ENCODE measurements around the gene CALU.

CALU gene

DNA sequence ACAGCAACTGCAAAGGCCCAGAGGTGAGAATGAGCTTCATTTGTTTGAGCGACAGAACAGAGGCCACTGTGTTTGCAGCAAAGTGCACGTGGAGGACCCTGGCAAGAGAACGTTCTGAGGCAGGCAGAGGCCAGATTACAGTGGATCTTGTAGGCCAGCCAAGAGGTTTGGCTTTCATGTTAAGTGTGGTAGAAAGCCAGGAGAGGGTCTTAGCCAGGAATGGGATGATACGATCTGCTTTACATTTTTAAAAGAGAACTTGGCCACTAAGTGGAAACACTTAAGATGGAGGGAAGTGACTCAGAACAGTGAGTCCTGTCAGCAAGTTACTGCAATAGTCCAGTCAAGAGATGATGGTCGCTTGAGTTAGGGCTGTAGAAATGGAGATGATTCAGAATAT is 57.2 kb downstream of the CALU start:
- Histone ChIP-seq H3K9ac (ENCODE audit: low read length) (no peak overlapping the region), H3K27ac (ENCODE audit: low read depth, low read length) (no peak overlapping the region), H3K27me3 (ENCODE audit: control insufficient read depth, insufficient read depth, low read length) (peaks cover 4% of the 10 kb centered on the region), H3K4me1 (ENCODE audit: control insufficient read depth, insufficient read depth, low read length) (peaks cover 11% of the 10 kb centered on the region), H3K4me3 (ENCODE audit: low read length) (no peak overlapping the region), H3K36me3 (ENCODE audit: control insufficient read depth, insufficient read depth, low read length) (peaks cover 5% of the 10 kb centered on the region)

DNA sequence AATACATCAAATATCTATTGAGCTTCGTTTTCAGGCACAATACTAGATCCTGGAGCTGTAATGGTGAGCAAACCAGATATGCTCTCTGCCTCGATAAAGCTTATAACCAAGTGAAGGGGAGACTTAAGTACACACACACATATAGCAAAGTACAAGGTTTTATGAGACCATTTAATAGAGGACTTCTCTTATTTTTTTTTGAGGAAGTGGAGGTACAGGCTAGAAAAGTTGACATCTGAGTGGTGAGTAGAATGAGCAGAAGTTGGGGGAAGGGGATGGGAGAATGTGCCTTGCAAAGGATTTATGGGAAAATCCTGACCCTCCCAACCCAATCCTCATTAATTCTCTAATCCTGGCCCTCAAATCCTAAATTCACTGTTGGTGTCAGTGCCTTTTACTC is 60.3 kb downstream of the CALU start:
- Histone ChIP-seq H3K4me3 (ENCODE audit: low read length) (no peak overlapping the region), H3K36me3 (ENCODE audit: control insufficient read depth, insufficient read depth, low read length) (peaks cover 5% of the 10 kb centered on the region), H3K9ac (ENCODE audit: low read length) (no peak overlapping the region), H3K27ac (ENCODE audit: low read depth, low read length) (no peak overlapping the region), H3K4me1 (ENCODE audit: control insufficient read depth, insufficient read depth, low read length) (no peaks in the 10 kb centered on the region), H3K27me3 (ENCODE audit: control insufficient read depth, insufficient read depth, low read length) (no peaks in the 10 kb centered on the region)

DNA sequence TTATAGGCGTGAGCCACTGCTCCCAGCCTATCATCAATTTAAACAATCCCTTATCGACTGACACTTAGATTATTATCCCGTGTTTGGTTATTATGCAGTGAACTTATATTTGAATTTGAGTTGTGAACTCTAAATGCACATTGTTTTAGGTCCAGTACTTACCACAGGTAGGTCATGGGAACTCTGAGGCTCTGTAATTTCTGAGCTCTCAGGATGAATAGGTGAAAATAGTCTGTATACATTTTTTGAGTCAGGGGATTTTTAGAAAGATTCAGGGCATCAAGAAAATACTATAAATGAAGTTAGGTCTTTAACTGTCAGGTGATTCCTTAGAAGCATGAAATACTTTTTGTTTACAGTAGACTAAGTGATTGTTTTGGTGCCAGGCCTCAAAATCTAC is 61.4 kb downstream of the CALU start:
- Histone ChIP-seq H3K4me1 (ENCODE audit: control insufficient read depth, insufficient read depth, low read length) (no peaks in the 10 kb centered on the region), H3K36me3 (ENCODE audit: control insufficient read depth, insufficient read depth, low read length) (peaks cover 9% of the 10 kb centered on the region), H3K9ac (ENCODE audit: low read length) (no peak overlapping the region), H3K27ac (ENCODE audit: low read depth, low read length) (no peak overlapping the region), H3K4me3 (ENCODE audit: low read length) (no peak overlapping the region), H3K27me3 (ENCODE audit: control insufficient read depth, insufficient read depth, low read length) (no peaks in the 10 kb centered on the region)

DNA sequence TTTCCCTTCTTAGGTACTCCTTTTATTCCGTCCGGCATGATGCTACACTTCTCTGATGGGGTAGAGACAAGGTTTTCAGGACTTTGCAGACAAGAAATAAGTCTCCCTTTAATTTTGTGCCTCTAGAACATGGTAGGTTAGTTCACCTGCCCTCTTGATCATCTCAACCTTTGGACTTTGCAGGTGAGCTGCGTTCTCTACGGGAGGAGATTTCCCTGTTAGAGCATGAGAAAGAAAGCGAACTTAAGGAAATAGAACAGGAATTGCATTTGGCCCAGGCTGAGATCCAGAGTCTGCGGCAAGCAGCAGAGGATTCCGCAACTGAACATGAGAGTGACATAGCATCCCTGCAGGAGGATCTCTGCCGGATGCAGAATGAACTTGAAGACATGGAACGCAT is 61.8 kb downstream of the CALU start:
- Histone ChIP-seq H3K9ac (ENCODE audit: low read length) (no peak overlapping the region), H3K4me3 (ENCODE audit: low read length) (no peak overlapping the region), H3K27me3 (ENCODE audit: control insufficient read depth, insufficient read depth, low read length) (no peaks in the 10 kb centered on the region), H3K27ac (ENCODE audit: low read depth, low read length) (no peak overlapping the region), H3K36me3 (ENCODE audit: control insufficient read depth, insufficient read depth, low read length) (peaks cover 14% of the 10 kb centered on the region), H3K4me1 (ENCODE audit: control insufficient read depth, insufficient read depth, low read length) (no peaks in the 10 kb centered on the region)

DNA sequence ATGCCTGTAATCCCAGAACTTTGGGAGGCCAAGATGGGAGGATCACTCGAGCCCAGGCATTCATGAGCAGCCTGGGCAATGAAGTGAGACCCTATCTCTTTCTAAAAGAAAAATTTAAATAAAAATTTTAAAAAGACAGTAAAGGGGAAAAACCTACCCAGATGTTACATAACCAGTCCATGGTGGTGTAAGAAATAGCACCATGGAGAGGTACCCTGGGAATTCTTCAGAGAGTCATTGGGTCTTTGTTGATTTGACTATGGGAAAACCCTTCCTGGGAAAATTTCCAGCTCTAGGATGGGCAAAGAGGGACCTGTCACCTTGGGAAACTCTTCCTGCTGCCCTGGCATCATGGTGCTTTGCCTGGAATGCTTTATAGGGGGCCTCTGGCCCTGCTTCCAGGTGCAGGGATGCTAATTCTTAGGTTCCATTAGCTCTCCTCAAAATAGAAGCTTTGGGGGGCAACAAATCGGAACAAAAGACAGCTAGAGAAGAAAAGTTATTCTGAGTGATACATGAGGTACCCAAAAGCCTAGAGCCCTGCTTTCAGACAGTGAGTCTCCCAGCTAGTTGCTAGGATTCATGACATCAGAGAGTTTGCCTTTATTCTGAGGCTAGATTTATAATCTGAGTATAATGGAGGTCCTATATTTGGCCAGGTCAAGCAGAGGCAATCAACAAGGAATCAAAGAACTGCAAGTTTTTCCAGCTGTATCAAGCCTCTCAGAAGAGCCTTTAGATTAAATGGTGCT is 62.7 kb downstream of the CALU start:
- H3K27me3 ChIP-seq (ENCODE audit: control insufficient read depth, insufficient read depth, low read length): no peaks in the 10 kb centered on the region
- peaks cover 19% of the 10 kb centered on the region for H3K36me3 ChIP-seq (ENCODE audit: control insufficient read depth, insufficient read depth, low read length)
- H3K9ac ChIP-seq (ENCODE audit: low read length): no peak overlapping the region
- H3K4me3 ChIP-seq (ENCODE audit: low read length): no peak overlapping the region
- no peak overlapping the region for H3K27ac ChIP-seq (ENCODE audit: low read depth, low read length)
- H3K4me1 ChIP-seq (ENCODE audit: control insufficient read depth, insufficient read depth, low read length): no peaks in the 10 kb centered on the region

DNA sequence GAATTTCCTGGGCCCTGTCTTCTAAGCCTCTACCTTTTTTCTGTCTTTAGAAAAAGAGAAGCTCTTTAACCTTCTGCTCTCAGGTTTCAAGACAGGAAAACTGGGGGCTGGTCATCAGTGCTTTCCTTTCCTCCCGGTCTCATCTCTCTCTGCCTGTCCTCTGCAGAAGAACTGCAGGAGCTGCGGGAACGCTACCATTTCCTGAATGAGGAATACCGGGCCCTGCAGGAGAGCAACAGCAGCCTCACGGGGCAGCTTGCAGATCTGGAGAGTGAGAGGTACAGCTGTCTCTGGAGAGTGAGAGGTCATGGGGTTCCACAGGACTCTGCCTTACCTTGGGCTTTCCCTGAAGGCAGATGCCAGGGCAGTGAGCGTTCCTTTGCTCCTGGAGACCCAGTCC is 65.3 kb downstream of the CALU start:
- no peaks in the 10 kb centered on the region for H3K27me3 ChIP-seq (ENCODE audit: control insufficient read depth, insufficient read depth, low read length)
- H3K36me3 ChIP-seq (ENCODE audit: control insufficient read depth, insufficient read depth, low read length): peaks cover 19% of the 10 kb centered on the region
- no peak overlapping the region for H3K4me3 ChIP-seq (ENCODE audit: low read length)
- no peak overlapping the region for H3K9ac ChIP-seq (ENCODE audit: low read length)
- no peak overlapping the region for H3K27ac ChIP-seq (ENCODE audit: low read depth, low read length)
- no peaks in the 10 kb centered on the region for H3K4me1 ChIP-seq (ENCODE audit: control insufficient read depth, insufficient read depth, low read length)

DNA sequence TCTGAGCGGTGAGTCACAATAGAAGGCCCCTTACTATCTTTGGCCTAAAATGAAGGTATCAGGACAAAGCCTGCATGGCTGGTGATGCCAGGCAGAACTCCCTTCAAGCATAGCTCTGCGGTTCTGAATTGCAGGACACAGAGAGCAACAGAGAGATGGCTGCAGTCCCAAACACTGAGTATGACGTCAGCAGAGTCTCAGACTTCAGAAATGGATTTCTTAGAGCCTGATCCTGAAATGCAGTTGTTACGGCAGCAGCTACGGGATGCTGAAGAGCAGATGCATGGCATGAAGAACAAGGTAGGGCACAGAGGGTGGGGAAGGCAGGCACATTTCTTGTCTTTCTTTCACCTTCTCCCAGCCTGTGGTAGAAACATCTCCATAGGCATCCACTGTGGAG is 66.1 kb downstream of the CALU start:
- H3K36me3 ChIP-seq (ENCODE audit: control insufficient read depth, insufficient read depth, low read length): peaks cover 20% of the 10 kb centered on the region
- H3K27me3 ChIP-seq (ENCODE audit: control insufficient read depth, insufficient read depth, low read length): no peaks in the 10 kb centered on the region
- no peak overlapping the region for H3K4me3 ChIP-seq (ENCODE audit: low read length)
- no peak overlapping the region for H3K27ac ChIP-seq (ENCODE audit: low read depth, low read length)
- H3K4me1 ChIP-seq (ENCODE audit: control insufficient read depth, insufficient read depth, low read length): no peaks in the 10 kb centered on the region
- H3K9ac ChIP-seq (ENCODE audit: low read length): no peak overlapping the region

DNA sequence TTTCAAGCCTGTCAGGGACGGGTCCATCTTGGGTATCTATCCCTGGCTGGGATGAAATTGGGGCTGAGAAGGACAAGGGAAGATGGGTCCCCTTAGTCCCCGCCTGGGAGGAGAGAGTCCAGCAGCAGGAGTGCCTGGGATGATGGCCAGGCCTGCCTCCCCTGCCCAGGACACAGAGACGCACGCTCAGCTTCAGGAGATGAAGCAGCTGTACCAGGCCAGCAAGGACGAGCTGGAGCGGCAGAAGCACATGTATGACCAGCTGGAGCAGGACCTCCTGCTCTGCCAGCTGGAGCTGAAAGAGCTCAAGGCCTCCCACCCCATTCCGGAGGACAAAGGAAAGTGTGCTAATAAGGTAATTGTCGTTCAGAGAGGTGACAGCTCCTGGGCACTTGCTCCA is 68.0 kb downstream of the CALU start:
- H3K27me3 ChIP-seq (ENCODE audit: control insufficient read depth, insufficient read depth, low read length): no peaks in the 10 kb centered on the region
- H3K4me1 ChIP-seq (ENCODE audit: control insufficient read depth, insufficient read depth, low read length): no peaks in the 10 kb centered on the region
- no peak overlapping the region for H3K9ac ChIP-seq (ENCODE audit: low read length)
- H3K4me3 ChIP-seq (ENCODE audit: low read length): no peak overlapping the region
- peaks cover 18% of the 10 kb centered on the region for H3K36me3 ChIP-seq (ENCODE audit: control insufficient read depth, insufficient read depth, low read length)
- H3K27ac ChIP-seq (ENCODE audit: low read depth, low read length): no peak overlapping the region

DNA sequence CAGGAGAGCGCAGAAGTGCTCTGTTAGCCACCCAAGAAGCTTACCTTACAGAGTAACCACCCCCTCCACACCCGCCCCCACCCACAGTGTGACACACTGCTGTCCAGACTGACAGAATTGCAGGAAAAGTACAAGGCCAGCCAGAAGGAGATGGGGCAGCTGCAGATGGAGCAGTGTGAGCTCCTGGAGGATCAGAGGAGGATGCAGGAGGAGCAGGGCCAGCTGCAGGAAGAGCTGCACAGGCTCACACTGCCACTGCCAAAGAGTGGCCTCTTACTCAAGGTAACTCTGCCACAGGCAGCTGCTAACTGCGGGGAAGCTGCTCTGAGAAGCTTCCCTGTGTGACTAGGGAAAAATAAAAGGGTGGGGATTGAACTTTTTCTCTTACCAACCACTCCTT is 70.2 kb downstream of the CALU start:
- Histone ChIP-seq H3K9ac (ENCODE audit: low read length) (no peak overlapping the region), H3K27me3 (ENCODE audit: control insufficient read depth, insufficient read depth, low read length) (no peaks in the 10 kb centered on the region)

DNA sequence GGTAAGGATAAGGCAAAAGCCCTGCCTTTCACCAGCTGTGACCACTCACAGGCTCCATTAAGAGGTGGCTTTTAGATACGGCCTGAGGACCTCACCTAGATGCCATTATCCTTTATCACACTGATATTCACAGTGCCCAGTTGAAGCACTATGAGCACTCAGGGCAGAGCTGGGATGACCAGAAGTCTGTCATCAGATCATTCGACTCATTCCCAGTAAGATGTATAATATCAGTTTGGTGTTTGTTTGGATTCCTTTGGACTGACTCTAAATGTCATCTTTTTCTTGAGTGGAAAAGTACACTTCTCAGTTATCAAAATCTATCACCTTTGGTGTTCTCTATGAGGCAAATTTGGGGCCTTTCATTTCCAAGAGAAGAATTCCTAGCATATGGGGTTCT is 71.3 kb downstream of the CALU start:
- H3K27ac ChIP-seq (ENCODE audit: low read depth, low read length): no peak overlapping the region
- H3K4me1 ChIP-seq (ENCODE audit: control insufficient read depth, insufficient read depth, low read length): no peaks in the 10 kb centered on the region
- H3K9ac ChIP-seq (ENCODE audit: low read length): no peak overlapping the region
- H3K36me3 ChIP-seq (ENCODE audit: control insufficient read depth, insufficient read depth, low read length): peaks cover 14% of the 10 kb centered on the region
- no peaks in the 10 kb centered on the region for H3K27me3 ChIP-seq (ENCODE audit: control insufficient read depth, insufficient read depth, low read length)
- H3K4me3 ChIP-seq (ENCODE audit: low read length): no peak overlapping the region

More for the DNA sequence above, 70.2 kb downstream of the CALU start:
- H3K4me1 ChIP-seq (ENCODE audit: control insufficient read depth, insufficient read depth, low read length): no peaks in the 10 kb centered on the region
- H3K36me3 ChIP-seq (ENCODE audit: control insufficient read depth, insufficient read depth, low read length): peaks cover 18% of the 10 kb centered on the region
- H3K27ac ChIP-seq (ENCODE audit: low read depth, low read length): no peak overlapping the region
- H3K4me3 ChIP-seq (ENCODE audit: low read length): no peak overlapping the region

DNA sequence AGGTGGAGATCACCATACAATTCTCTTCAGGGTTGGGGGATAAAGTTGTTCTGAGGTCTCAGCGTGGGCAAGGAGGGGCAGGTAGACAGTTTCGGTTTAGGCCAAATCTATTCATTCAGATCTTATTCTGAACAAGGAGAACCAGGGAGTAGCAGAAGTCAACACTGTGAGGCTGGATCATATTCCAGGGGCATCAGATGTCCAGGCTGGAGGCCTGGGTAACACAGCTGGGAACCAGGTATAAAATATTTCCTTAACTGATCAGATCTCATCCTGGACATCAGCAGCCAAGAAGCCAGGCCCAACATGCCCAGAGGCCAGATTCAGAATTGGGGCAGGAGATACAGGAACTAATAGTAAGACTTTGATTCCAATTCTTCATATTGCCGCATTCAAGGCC is 71.8 kb downstream of the CALU start:
- H3K4me1 ChIP-seq (ENCODE audit: control insufficient read depth, insufficient read depth, low read length): no peaks in the 10 kb centered on the region
- peaks cover 9% of the 10 kb centered on the region for H3K36me3 ChIP-seq (ENCODE audit: control insufficient read depth, insufficient read depth, low read length)
- H3K4me3 ChIP-seq (ENCODE audit: low read length): no peak overlapping the region
- H3K27me3 ChIP-seq (ENCODE audit: control insufficient read depth, insufficient read depth, low read length): no peaks in the 10 kb centered on the region
- no peak overlapping the region for H3K27ac ChIP-seq (ENCODE audit: low read depth, low read length)
- H3K9ac ChIP-seq (ENCODE audit: low read length): no peak overlapping the region

DNA sequence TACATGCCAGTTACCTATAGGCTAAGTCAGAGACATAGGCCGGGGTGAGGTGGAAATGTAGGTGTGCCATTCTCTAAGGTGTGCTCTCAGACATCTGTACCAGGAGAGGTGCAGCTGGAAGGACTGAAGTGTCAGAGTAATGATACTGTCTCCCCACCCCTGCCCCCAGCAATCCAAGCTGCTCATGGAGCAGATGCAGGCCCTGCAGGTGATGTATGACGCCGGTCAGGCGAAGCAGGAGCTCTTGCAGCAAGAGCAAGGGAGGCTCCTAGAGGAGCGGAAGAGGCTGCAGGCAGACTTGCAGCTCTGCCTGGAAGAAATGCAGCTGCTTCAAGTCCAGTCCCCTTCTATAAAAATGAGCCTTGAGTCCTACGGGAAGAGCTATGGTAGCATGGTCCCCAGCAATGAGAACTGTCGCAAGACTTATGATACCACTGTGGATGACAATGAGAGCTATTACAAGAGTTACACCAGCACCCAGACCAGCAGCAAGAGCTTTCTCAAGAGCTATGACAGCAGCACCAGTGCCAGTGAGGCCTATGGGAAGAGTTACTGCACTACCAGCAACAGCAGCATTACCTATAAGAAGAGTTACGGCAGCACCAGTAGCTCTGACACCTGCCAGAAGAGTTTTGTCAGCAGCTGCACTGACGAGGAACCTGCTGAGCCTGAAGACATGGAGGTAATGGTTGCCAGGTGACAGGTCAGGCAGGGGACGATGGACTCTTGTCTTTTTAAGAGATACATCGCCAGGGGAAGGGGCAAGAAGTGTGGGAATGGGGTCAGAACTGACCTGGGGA is 72.7 kb downstream of the CALU start:
- Histone ChIP-seq H3K27ac (ENCODE audit: low read depth, low read length) (no peak overlapping the region), H3K4me3 (ENCODE audit: low read length) (no peak overlapping the region), H3K4me1 (ENCODE audit: control insufficient read depth, insufficient read depth, low read length) (no peaks in the 10 kb centered on the region), H3K27me3 (ENCODE audit: control insufficient read depth, insufficient read depth, low read length) (no peaks in the 10 kb centered on the region), H3K9ac (ENCODE audit: low read length) (no peak overlapping the region), H3K36me3 (ENCODE audit: control insufficient read depth, insufficient read depth, low read length) (peaks cover 3% of the 10 kb centered on the region)

Data from rectal smooth muscle tissue (tissue), 1 donor.